ENCODE data around the gene CAMK2A.

The CAMK2A gene

DNA sequence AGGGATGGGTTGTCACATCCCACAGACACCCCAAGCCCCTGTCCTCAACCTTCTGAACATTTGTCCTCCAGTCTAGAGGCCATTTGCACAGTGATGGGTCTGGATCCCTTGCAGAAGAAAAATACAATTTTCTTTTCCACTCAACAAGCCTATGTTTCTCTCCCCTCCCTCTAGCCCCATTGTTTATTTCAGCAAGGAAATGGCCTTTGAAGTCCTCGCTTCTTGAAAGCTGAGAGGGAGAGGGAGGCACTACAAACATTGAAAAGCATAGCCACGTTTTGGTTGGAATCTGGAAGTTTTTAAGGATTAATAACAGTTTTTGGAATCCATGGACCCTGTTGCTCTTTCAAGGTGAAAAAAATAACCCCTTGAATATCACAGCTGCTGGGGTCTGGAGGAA lies 37.1 kb upstream of the CAMK2A start:
- Histone ChIP-seq H3K79me2 (ENCODE audit: insufficient read depth, low read length) (no peaks in the 10 kb centered on the region), H2AFZ (ENCODE audit: low read depth, low read length, severe bottlenecking) (no peak overlapping the region), H3K4me3 (ENCODE audit: insufficient read depth, low read length, poor library complexity, severe bottlenecking) (no peak overlapping the region), H4K20me1 (ENCODE audit: low read depth, low read length) (no peaks in the 10 kb centered on the region), H3K9me3 (ENCODE audit: insufficient read depth, low read length) (no peaks in the 10 kb centered on the region), H3F3A (ENCODE audit: insufficient read depth) (no peaks in the 10 kb centered on the region), H3K36me3 (ENCODE audit: low read length) (no peaks in the 10 kb centered on the region), H3K27me3 (ENCODE audit: low read length) (no peaks in the 10 kb centered on the region), H3K4me2 (ENCODE audit: low read depth, low read length, poor library complexity, severe bottlenecking) (no peak overlapping the region), H3K9ac (ENCODE audit: low read length) (no peak overlapping the region), H3K27ac (ENCODE audit: low read depth, low read length) (no peak overlapping the region), H3K9me2 (replicated peaks; ENCODE audit: insufficient read depth, low read length) (no peaks in the 10 kb centered on the region)
- TF ChIP-seq CTCF (IDR thresholded peaks at IDR 0.05; ENCODE audit: insufficient read depth, low read length, poor library complexity, severe bottlenecking), result no peak
- TF ChIP-seq EZH2phosphoT487 (conservative IDR thresholded peaks at IDR 0.05; ENCODE audit: low read length), result no peak

DNA sequence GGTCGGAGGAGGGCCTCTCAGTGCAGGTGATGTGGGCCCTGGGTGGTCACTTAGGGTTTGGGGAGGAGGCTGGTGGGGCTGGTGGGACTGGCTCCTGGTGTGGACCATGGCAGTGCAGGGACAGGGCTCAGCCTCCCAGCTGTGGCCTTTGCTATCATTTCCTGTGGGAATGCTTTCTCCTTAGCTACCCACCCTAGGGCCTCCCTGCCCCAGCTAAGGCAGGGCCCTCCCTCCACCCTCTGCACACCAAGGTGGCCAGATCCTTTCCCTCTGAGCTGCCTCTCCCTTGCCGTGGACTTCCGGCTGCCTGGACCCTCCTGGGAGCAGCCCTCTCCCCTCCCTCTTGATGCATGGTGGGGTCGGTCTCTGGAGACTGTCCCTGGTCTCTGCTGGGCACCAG lies 35.9 kb upstream of the CAMK2A start:
- TF ChIP-seq CTCF (IDR thresholded peaks at IDR 0.05; ENCODE audit: insufficient read depth, low read length, poor library complexity, severe bottlenecking) (no peak), EZH2phosphoT487 (conservative IDR thresholded peaks at IDR 0.05; ENCODE audit: low read length) (no peak)
- no peak overlapping the region for H3K27ac ChIP-seq (ENCODE audit: low read depth, low read length)

DNA sequence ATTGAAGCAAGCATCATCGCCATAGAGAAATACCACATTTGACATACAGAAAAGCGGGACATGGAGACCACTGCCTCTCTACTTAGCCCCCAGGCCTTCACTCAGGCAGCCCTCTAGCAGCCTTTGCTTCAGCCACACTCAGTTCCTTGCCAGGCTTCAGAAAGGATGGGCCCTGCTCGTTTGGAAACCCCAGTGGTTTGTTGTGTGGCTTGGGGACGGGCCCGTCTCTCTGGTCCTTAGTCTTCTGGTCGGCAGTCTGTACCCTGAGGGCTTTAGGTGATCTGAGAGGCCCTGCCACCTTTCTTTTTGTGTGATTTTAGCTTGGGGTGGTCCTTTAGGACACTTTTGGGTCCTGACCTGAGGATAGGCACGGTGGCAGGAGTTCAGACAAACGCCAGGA lies 34.2 kb upstream of the CAMK2A start:
- Histone ChIP-seq H3K9ac (ENCODE audit: low read length) (no peak overlapping the region), H3K36me3 (ENCODE audit: low read length) (no peaks in the 10 kb centered on the region), H3K27ac (ENCODE audit: low read depth, low read length) (no peak overlapping the region), H3F3A (ENCODE audit: insufficient read depth) (no peaks in the 10 kb centered on the region), H3K4me2 (ENCODE audit: low read depth, low read length, poor library complexity, severe bottlenecking) (no peak overlapping the region), H3K9me3 (ENCODE audit: insufficient read depth, low read length) (no peaks in the 10 kb centered on the region), H3K79me2 (ENCODE audit: insufficient read depth, low read length) (no peaks in the 10 kb centered on the region), H4K20me1 (ENCODE audit: low read depth, low read length) (no peaks in the 10 kb centered on the region), H3K9me2 (replicated peaks; ENCODE audit: insufficient read depth, low read length) (no peaks in the 10 kb centered on the region), H2AFZ (ENCODE audit: low read depth, low read length, severe bottlenecking) (no peak overlapping the region), H3K4me3 (ENCODE audit: insufficient read depth, low read length, poor library complexity, severe bottlenecking) (no peak overlapping the region), H3K27me3 (ENCODE audit: low read length) (no peaks in the 10 kb centered on the region)
- TF ChIP-seq CTCF (IDR thresholded peaks at IDR 0.05; ENCODE audit: insufficient read depth, low read length, poor library complexity, severe bottlenecking) (no peak), EZH2phosphoT487 (conservative IDR thresholded peaks at IDR 0.05; ENCODE audit: low read length) (no peak)

More for the DNA sequence above, 35.9 kb upstream of the CAMK2A start:
- H3K36me3 ChIP-seq (ENCODE audit: low read length), result no peaks in the 10 kb centered on the region
- no peaks in the 10 kb centered on the region for H3K9me3 ChIP-seq (ENCODE audit: insufficient read depth, low read length)
- H3K4me2 ChIP-seq (ENCODE audit: low read depth, low read length, poor library complexity, severe bottlenecking), result no peak overlapping the region
- H3F3A ChIP-seq (ENCODE audit: insufficient read depth), result no peaks in the 10 kb centered on the region
- H3K9ac ChIP-seq (ENCODE audit: low read length), result no peak overlapping the region
- no peak overlapping the region for H3K4me3 ChIP-seq (ENCODE audit: insufficient read depth, low read length, poor library complexity, severe bottlenecking)
- no peak overlapping the region for H2AFZ ChIP-seq (ENCODE audit: low read depth, low read length, severe bottlenecking)
- H4K20me1 ChIP-seq (ENCODE audit: low read depth, low read length), result no peaks in the 10 kb centered on the region
- H3K9me2 ChIP-seq (replicated peaks; ENCODE audit: insufficient read depth, low read length), result no peaks in the 10 kb centered on the region
- no peaks in the 10 kb centered on the region for H3K79me2 ChIP-seq (ENCODE audit: insufficient read depth, low read length)
- H3K27me3 ChIP-seq (ENCODE audit: low read length), result no peaks in the 10 kb centered on the region
